Measurements from ENCODE around the gene SZT2. TPM values are rescaled to one million over a fixed set of nuclear protein-coding genes. Genes with fewer than 3 reads are reported as not detected.

SZT2 gene
- total RNA-seq, 1 donor from 2014 or later, result 30.0 TPM

GRCh38 chr1:43453442-43454269 lies 64.0 kb downstream of the SZT2 start, which contains the start of gene HYI:
HYI (minus strand) TSS chr1:43453931; CDS start chr1:43453793, 138 bp downstream.
- H3K9me3 Mint-ChIP-seq (ENCODE audit: unreplicated experiment), result peaks cover 2% of the 10 kb centered on the region
- peak within 1 kb of the TSS; percentile 2 for H2AFZ ChIP-seq (ENCODE audit: low read depth, low read length)
- peak within 1 kb of the TSS; percentile 60 for H3K4me3 ChIP-seq (ENCODE audit: insufficient read depth, low read depth, low read length)
- no peaks in the 10 kb centered on the region for H3K27me3 ChIP-seq (ENCODE audit: insufficient read depth, low read length)
- peaks cover 37% of the 10 kb centered on the region for H3K36me3 Mint-ChIP-seq (ENCODE audit: low read depth, unreplicated experiment)
- peak within 1 kb of the TSS; percentile 87 for H3K4me3 Mint-ChIP-seq (ENCODE audit: unreplicated experiment)
- H3K4me2 ChIP-seq (ENCODE audit: low read length), result peak within 1 kb of the TSS; percentile 80
- DNase-seq (ENCODE audit: low read depth) (peak; percentile 84), FAIRE-seq (no peak)
- peaks cover 13% of the 10 kb centered on the region for H3K4me1 Mint-ChIP-seq (ENCODE audit: low read depth, unreplicated experiment)
- no peaks in the 10 kb centered on the region for H3K27me3 Mint-ChIP-seq (ENCODE audit: low read depth, unreplicated experiment)
- TF ChIP-seq, protein P1, sequence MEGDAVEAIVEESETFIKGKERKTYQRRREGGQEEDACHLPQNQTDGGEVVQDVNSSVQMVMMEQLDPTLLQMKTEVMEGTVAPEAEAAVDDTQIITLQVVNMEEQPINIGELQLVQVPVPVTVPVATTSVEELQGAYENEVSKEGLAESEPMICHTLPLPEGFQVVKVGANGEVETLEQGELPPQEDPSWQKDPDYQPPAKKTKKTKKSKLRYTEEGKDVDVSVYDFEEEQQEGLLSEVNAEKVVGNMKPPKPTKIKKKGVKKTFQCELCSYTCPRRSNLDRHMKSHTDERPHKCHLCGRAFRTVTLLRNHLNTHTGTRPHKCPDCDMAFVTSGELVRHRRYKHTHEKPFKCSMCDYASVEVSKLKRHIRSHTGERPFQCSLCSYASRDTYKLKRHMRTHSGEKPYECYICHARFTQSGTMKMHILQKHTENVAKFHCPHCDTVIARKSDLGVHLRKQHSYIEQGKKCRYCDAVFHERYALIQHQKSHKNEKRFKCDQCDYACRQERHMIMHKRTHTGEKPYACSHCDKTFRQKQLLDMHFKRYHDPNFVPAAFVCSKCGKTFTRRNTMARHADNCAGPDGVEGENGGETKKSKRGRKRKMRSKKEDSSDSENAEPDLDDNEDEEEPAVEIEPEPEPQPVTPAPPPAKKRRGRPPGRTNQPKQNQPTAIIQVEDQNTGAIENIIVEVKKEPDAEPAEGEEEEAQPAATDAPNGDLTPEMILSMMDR (IDR thresholded peaks at IDR 0.05; ENCODE audit: insufficient read depth, low read depth, low read length), result no peak
- peaks cover 6% of the 10 kb centered on the region for H4K20me1 ChIP-seq (ENCODE audit: insufficient read depth, low read length)
- peak within 1 kb of the TSS; percentile 76 for H3K9ac ChIP-seq (ENCODE audit: low read length)
- no peaks in the 10 kb centered on the region for H3K9me3 ChIP-seq (ENCODE audit: insufficient read depth, low read depth, low read length)
- H3K27ac ChIP-seq (ENCODE audit: low read depth, low read length), result peak within 1 kb of the TSS; percentile 67
- H3K4me1 ChIP-seq (ENCODE audit: insufficient read depth, low read length), result peaks cover 23% of the 10 kb centered on the region
- H3K27ac Mint-ChIP-seq (ENCODE audit: unreplicated experiment), result peak within 1 kb of the TSS; percentile 69
- H3K36me3 ChIP-seq (ENCODE audit: insufficient read depth, low read length), result peaks cover 14% of the 10 kb centered on the region
- peaks cover 20% of the 10 kb centered on the region for H3K79me2 ChIP-seq (ENCODE audit: insufficient read depth, low read length)

DNA sequence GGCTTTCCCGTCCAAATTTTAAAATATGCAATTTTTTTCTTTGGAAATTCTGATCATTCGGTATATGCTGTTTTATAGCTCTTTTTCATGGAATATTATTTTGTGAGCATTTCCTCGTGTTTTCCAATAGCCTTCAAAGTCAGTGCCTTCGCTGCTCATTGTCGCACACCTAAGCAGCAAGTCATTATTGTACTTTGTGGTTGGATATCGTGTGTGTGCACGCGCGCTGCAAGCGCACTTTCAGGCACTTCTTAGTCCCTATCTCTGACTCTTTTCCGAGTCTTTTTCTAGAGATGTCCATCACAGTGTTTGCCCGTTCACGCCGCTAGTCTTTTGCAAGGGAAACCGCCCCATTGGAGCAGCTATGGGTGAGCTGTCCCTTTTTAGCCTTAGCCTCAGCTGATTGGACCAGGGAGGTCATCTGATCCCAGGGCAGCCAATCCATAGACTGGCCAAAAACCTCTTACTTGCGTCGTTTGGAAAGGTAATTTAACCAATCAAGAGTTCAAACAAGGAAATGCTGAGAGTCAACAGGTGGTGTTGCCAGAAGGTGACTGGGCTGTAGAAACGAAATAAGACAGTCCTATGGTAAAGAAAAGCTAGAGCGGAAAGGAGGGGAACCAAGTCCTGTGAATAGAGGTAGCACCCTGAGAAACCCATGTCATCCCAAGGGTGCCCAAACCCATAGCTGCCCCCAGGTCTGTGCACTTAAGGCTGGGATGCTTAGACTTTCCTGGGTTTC lies 64.7 kb downstream of the SZT2 start:
- Mint-ChIP-seq H3K27ac (ENCODE audit: unreplicated experiment) (peak overlapping the region; percentile 69), H3K9me3 (ENCODE audit: unreplicated experiment) (peaks cover 3% of the 10 kb centered on the region), H3K4me1 (ENCODE audit: low read depth, unreplicated experiment) (peaks cover 13% of the 10 kb centered on the region), H3K4me3 (ENCODE audit: unreplicated experiment) (peak overlapping the region; percentile 87), H3K36me3 (ENCODE audit: low read depth, unreplicated experiment) (peaks cover 32% of the 10 kb centered on the region), H3K27me3 (ENCODE audit: low read depth, unreplicated experiment) (no peaks in the 10 kb centered on the region)
- Histone ChIP-seq H3K4me1 (ENCODE audit: insufficient read depth, low read length) (peaks cover 23% of the 10 kb centered on the region), H4K20me1 (ENCODE audit: insufficient read depth, low read length) (peaks cover 6% of the 10 kb centered on the region), H3K79me2 (ENCODE audit: insufficient read depth, low read length) (peaks cover 20% of the 10 kb centered on the region), H3K27me3 (ENCODE audit: insufficient read depth, low read length) (no peaks in the 10 kb centered on the region), H3K4me2 (ENCODE audit: low read length) (peak overlapping the region; percentile 80), H3K4me3 (ENCODE audit: insufficient read depth, low read depth, low read length) (peak overlapping the region; percentile 60), H2AFZ (ENCODE audit: low read depth, low read length) (peak overlapping the region; percentile 2), H3K27ac (ENCODE audit: low read depth, low read length) (peak overlapping the region; percentile 67), H3K9ac (ENCODE audit: low read length) (peak overlapping the region; percentile 76), H3K9me3 (ENCODE audit: insufficient read depth, low read depth, low read length) (no peaks in the 10 kb centered on the region), H3K36me3 (ENCODE audit: insufficient read depth, low read length) (peaks cover 8% of the 10 kb centered on the region)
- TF ChIP-seq, protein P1 (IDR thresholded peaks at IDR 0.05; ENCODE audit: insufficient read depth, low read depth, low read length), result no peak
- TF ChIP-seq EZH2 (IDR thresholded peaks at IDR 0.05; ENCODE audit: insufficient read depth, low read length), result no peak
- DNase-seq (ENCODE audit: low read depth), result peak; percentile 84
- FAIRE-seq, result peak; percentile 58
